ENCODE results near the gene KNL1. TPM values are rescaled to one million over a fixed set of nuclear protein-coding genes. Genes with fewer than 3 reads are reported as not detected.

Gene KNL1
- total and polyA plus RNA-seq, 2 donors (not counting 1 experiment from before 2014, with no cell fraction given): 3.9 to 5.0 TPM

GRCh38 chr15:40593165-40593564 is 884 bp upstream of the KNL1 start:
- Histone ChIP-seq H4K20me1 (ENCODE audit: control insufficient read depth, extremely low read depth, insufficient read depth, low read length) (no peaks in the 10 kb centered on the region), H3K27ac (ENCODE audit: insufficient read depth, low read length) (no peak overlapping the region), H3K79me2 (ENCODE audit: control insufficient read depth, insufficient read depth, low read length) (peaks cover 32% of the 10 kb centered on the region), H3K4me3 (replicated peaks in 1 of 4; ENCODE audit: control extremely low read depth in 1 of 4, insufficient read depth in 1 of 4, low read depth in 3 of 4, low read length in 4 of 4) (peak overlapping the region in 1 of 4 experiments; percentile 27), H2AFZ (ENCODE audit: low read length) (no peak overlapping the region), H3K4me1 (ENCODE audit: control insufficient read depth, extremely low read depth, insufficient read depth, low read length) (no peaks in the 10 kb centered on the region), H3K9ac (ENCODE audit: insufficient read depth, low read length) (no peak overlapping the region), H3K27me3 (ENCODE audit: control insufficient read depth, insufficient read depth, low read length) (no peaks in the 10 kb centered on the region), H3K36me3 (ENCODE audit: control insufficient read depth, insufficient read depth, low read length) (no peaks in the 10 kb centered on the region), H3K9me3 (ENCODE audit: control insufficient read depth, insufficient read depth, low read depth, low read length) (no peaks in the 10 kb centered on the region), H3K4me2 (ENCODE audit: extremely low read depth, insufficient read depth, low read length) (no peak overlapping the region)
- DNase-seq (ENCODE audit: low read depth in 2 of 2): no peak
- TF ChIP-seq EZH2 (IDR thresholded peaks at IDR 0.05; ENCODE audit: low read length, missing control alignments): no peak
- TF ChIP-seq CTCF (conservative IDR thresholded peaks at IDR 0.05 in 1 of 2, IDR thresholded peaks at IDR 0.05 in 1 of 2; ENCODE audit: low read depth in 1 of 2, low read length in 2 of 2): no peak

GRCh38 chr15:40594429-40594836 is 384 bp downstream of the KNL1 start:
- Histone ChIP-seq H3K4me2 (ENCODE audit: extremely low read depth, insufficient read depth, low read length) (peak overlapping the region; percentile 91), H3K36me3 (ENCODE audit: control insufficient read depth, insufficient read depth, low read length) (no peaks in the 10 kb centered on the region), H3K9me3 (ENCODE audit: control insufficient read depth, insufficient read depth, low read depth, low read length) (no peaks in the 10 kb centered on the region), H3K27ac (ENCODE audit: insufficient read depth, low read length) (peak overlapping the region; percentile 98), H3K27me3 (ENCODE audit: control insufficient read depth, insufficient read depth, low read length) (no peaks in the 10 kb centered on the region), H3K9ac (ENCODE audit: insufficient read depth, low read length) (peak overlapping the region; percentile 93), H2AFZ (ENCODE audit: low read length) (peak overlapping the region; percentile 86), H3K4me3 (replicated peaks in 1 of 4; ENCODE audit: control extremely low read depth in 1 of 4, insufficient read depth in 1 of 4, low read depth in 3 of 4, low read length in 4 of 4) (peak overlapping the region; percentile 74 to 99 (median 92)), H3K79me2 (ENCODE audit: control insufficient read depth, insufficient read depth, low read length) (peaks cover 43% of the 10 kb centered on the region), H4K20me1 (ENCODE audit: control insufficient read depth, extremely low read depth, insufficient read depth, low read length) (no peaks in the 10 kb centered on the region), H3K4me1 (ENCODE audit: control insufficient read depth, extremely low read depth, insufficient read depth, low read length) (no peaks in the 10 kb centered on the region)
- peak in 1 of 2 donors; percentile 44 for DNase-seq (ENCODE audit: low read depth in 2 of 2)
- TF ChIP-seq EZH2 (IDR thresholded peaks at IDR 0.05; ENCODE audit: low read length, missing control alignments) (no peak), CTCF (conservative IDR thresholded peaks at IDR 0.05 in 1 of 2, IDR thresholded peaks at IDR 0.05 in 1 of 2; ENCODE audit: low read depth in 1 of 2, low read length in 2 of 2) (peak; percentile 14 to 35)

GRCh38 chr15:40595219-40595618 is 1.2 kb downstream of the KNL1 start:
- H3K9ac ChIP-seq (ENCODE audit: insufficient read depth, low read length): no peak overlapping the region
- H4K20me1 ChIP-seq (ENCODE audit: control insufficient read depth, extremely low read depth, insufficient read depth, low read length): no peaks in the 10 kb centered on the region
- DNase-seq (ENCODE audit: low read depth in 2 of 2): no peak
- H3K4me3 ChIP-seq (replicated peaks in 1 of 4; ENCODE audit: control extremely low read depth in 1 of 4, insufficient read depth in 1 of 4, low read depth in 3 of 4, low read length in 4 of 4): peak overlapping the region; percentile 74 to 99 (median 92)
- H2AFZ ChIP-seq (ENCODE audit: low read length): peak overlapping the region; percentile 86
- no peaks in the 10 kb centered on the region for H3K4me1 ChIP-seq (ENCODE audit: control insufficient read depth, extremely low read depth, insufficient read depth, low read length)
- H3K27me3 ChIP-seq (ENCODE audit: control insufficient read depth, insufficient read depth, low read length): no peaks in the 10 kb centered on the region
- H3K79me2 ChIP-seq (ENCODE audit: control insufficient read depth, insufficient read depth, low read length): peaks cover 51% of the 10 kb centered on the region
- TF ChIP-seq EZH2 (IDR thresholded peaks at IDR 0.05; ENCODE audit: low read length, missing control alignments) (no peak), CTCF (conservative IDR thresholded peaks at IDR 0.05 in 1 of 2, IDR thresholded peaks at IDR 0.05 in 1 of 2; ENCODE audit: low read depth in 1 of 2, low read length in 2 of 2) (no peak)
- H3K4me2 ChIP-seq (ENCODE audit: extremely low read depth, insufficient read depth, low read length): peak overlapping the region; percentile 91
- no peaks in the 10 kb centered on the region for H3K36me3 ChIP-seq (ENCODE audit: control insufficient read depth, insufficient read depth, low read length)
- no peaks in the 10 kb centered on the region for H3K9me3 ChIP-seq (ENCODE audit: control insufficient read depth, insufficient read depth, low read depth, low read length)
- no peak overlapping the region for H3K27ac ChIP-seq (ENCODE audit: insufficient read depth, low read length)
